Measurements from ENCODE around the gene CTSZ.

DNA sequence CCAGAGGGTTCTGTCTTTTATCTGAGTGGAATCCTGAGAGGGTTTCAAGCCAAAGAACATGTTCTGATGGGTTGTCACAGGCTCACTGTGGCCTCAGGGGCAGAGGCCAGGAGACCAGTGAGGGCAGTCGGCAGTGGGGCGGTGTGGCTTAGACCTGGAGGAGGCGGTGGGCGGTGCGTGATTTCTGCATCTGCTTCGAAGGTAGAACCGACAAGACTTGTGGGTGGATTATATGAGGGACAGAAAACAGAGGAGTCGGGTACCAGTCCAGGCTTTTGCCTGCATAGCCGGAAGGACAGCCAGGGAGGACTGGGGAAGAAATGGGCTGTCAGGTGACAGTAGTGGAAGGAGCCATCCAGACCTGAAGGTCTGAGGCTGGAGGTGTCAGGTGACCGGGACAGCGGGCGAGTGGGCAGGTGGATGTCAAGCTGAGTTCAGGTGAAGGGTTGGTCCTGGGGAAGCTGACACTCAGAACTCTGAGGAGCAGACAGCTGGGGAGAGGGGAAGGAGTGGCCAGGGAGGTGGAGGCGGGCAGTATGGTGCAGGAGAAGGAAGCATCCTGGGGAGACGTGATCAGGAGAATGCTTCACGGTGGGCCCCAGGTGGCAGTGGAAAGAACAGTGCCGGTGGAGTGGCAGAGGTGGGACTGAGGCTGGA lies 3.1 kb downstream of the CTSZ start:
- TF ChIP-seq, protein P1, sequence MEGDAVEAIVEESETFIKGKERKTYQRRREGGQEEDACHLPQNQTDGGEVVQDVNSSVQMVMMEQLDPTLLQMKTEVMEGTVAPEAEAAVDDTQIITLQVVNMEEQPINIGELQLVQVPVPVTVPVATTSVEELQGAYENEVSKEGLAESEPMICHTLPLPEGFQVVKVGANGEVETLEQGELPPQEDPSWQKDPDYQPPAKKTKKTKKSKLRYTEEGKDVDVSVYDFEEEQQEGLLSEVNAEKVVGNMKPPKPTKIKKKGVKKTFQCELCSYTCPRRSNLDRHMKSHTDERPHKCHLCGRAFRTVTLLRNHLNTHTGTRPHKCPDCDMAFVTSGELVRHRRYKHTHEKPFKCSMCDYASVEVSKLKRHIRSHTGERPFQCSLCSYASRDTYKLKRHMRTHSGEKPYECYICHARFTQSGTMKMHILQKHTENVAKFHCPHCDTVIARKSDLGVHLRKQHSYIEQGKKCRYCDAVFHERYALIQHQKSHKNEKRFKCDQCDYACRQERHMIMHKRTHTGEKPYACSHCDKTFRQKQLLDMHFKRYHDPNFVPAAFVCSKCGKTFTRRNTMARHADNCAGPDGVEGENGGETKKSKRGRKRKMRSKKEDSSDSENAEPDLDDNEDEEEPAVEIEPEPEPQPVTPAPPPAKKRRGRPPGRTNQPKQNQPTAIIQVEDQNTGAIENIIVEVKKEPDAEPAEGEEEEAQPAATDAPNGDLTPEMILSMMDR (IDR thresholded peaks at IDR 0.05) = no peak
- no peak for TF ChIP-seq POLR2A (IDR thresholded peaks at IDR 0.05)

Measured in uterus (tissue), 2 donors.